Measurements from ENCODE around the gene TLE1. TPM values are rescaled to one million over a fixed set of nuclear protein-coding genes. Genes with fewer than 3 reads are reported as not detected.
"Not testable (repeated sequence)": the region's sequence is repeated elsewhere in the genome, so short reads cannot be mapped to it uniquely, and the experiment has no call there.

TLE1 gene
- polyA plus RNA-seq, 1 donor, result 70.3 TPM

DNA sequence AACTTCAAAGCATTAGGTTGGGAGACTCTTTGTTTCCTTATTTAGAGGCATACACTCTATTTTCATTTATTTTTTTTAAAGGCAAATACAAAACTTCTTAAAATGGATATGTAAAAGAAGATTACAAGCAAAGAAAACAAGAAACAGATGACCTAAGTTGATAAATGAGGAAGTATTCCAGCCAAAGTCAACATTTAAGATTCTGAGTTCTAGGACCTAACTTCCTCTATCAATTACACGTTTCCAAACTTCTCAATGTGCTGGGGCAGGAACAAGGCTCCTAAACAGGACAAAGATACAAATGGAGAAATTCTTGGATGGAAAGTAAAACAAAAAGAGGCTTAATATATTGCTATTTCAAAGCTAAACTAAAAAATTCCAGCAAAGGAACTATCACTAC lies 89.5 kb downstream of the TLE1 start:
- DNase-seq, result no peak

DNA sequence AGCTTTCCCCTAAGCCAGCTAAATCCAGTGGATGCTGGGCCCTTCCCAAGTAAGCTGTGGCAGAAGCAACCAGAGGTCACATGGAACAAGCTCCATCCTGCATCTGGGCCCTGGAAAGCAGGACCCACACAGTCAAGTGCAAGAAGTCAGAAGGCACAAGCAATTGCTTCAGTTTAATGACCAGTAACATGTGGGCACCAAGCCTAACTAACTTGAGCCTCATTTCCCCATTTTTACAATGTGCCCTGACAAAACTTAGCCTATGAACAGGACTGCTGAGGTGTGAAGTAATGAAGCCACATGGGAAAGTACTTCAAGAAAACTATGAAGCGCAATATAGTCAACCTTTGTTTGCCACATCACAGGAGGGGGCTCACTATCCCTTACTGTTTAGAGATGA lies 90.5 kb downstream of the TLE1 start:
- no peak for DNase-seq

GRCh38 chr9:81598123-81598497 lies 91.2 kb downstream of the TLE1 start:
- no peak for DNase-seq

DNA sequence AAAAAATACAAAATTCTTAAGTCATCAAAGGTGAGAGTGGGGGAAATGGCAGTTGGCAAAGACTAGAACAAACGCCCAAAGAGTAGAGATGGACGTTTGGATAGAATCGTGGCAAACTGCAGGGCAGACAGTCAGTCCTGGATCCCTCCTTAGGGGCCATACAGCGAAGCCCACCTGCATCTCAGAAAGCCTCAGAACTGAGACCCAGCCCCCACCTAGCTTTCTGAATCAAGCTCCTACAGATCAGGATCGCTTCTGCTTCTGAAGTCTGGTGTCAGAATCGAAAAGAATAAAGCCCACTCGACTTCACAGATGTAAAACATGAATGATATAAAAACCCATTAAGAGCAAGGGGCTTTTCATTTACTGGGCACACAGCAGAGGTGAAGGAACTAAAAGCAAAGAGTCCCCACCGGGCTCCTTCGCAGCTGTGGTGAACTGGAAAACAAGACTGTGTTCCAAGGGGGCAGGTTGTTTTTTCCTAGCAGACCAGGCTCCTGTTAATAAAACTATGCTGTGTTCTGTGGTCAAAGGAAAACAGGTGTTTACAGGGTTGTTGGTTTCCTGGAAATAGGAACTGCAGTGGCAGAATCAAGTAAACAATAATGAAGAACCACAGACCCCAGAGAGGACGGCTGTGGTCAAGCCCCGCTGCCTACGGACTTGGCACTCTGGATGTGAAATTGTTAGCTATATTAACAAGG lies 91.8 kb downstream of the TLE1 start:
- DNase-seq, result no peak

- DNase-seq, result no peak
Observed at GRCh38 chr9:81596679-81597418, 92.5 kb downstream of the TLE1 start.

GRCh38 chr9:81595887-81596543 lies 93.3 kb downstream of the TLE1 start:
- no peak for DNase-seq

- DNase-seq, result not testable (repeated sequence)
Observed at GRCh38 chr9:81595293-81595692, 94.1 kb downstream of the TLE1 start.

DNA sequence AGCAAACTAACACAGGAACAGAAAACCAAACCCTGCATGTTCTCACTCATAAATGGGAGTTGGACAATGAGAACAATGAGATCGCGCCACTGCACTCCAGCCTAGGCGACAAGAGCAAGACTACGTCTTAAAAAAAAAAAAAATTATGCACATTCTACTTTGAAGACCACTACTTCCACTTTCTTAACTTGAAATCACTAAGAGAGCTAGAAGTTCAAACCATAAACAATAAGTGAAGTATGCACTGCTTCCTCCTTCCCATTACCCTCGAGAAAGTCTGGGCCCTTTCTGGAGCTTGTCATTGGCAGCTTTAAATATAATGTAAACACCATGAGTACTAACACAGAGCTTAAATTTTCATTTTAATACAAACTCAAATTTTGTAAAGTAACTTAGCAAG lies 94.9 kb downstream of the TLE1 start:
- no peak for DNase-seq

GRCh38 chr9:81592887-81593266 lies 96.5 kb downstream of the TLE1 start:
- no peak for DNase-seq

GRCh38 chr9:81591791-81592190 lies 97.6 kb downstream of the TLE1 start:
- no peak for DNase-seq

DNA sequence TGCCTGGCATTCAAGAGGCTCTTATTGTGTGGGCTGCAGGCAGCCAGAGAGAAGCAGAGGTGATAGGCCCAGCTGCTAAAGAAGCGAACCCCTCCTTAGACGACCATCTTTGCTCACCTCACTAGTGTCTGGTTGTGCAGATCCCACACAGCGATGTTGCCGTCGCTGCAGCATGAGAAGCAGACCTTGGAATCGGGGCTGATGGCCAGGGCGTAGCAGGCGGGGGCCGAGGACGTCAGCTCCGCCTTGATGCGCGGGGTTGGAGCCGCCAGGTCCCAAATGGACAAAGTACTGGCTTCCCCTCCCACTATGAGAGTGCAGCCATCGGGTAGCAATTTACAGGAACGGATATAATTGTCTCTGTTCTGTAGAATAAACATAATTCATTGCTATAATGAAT lies 98.7 kb downstream of the TLE1 start:
- DNase-seq, result no peak

GRCh38 chr9:81589819-81590218 lies 99.5 kb downstream of the TLE1 start:
- no peak for DNase-seq

GRCh38 chr9:81589392-81589791 lies 100.0 kb downstream of the TLE1 start:
- no peak for DNase-seq

DNA sequence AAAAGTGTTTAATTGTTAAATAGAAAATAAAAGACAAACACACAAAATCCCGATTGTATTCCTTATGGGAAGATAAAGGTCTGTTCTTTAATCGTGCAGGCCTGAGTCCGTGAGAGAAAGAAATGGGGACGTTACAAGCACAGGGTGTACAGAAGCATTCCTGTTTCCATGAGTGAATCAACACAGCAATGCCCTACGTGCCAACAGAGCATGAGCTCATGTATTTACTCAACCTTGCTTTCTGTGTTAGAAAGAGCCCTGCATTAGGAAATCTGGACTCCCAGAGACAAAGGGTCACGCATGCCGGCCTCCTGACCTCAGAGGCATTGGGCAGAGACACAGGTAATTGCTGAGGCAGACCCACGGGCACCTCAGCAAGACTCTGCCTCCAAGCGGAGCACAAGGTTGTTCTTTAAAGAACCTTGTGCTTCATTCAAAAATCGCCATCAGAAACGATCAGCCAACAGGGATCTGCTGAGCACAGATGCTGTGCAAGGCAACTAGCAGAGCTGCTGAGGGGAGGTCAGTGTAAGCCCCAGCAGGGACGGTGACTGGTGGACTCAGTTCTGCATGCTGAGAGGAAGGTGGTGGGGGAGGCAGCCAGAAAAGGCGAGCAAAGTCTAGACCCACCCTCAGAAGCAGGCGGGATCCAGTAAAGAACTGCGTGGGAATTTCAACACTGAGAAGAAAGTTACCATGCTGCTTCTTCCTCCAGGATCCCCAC lies 101.0 kb downstream of the TLE1 start:
- DNase-seq, result no peak

DNA sequence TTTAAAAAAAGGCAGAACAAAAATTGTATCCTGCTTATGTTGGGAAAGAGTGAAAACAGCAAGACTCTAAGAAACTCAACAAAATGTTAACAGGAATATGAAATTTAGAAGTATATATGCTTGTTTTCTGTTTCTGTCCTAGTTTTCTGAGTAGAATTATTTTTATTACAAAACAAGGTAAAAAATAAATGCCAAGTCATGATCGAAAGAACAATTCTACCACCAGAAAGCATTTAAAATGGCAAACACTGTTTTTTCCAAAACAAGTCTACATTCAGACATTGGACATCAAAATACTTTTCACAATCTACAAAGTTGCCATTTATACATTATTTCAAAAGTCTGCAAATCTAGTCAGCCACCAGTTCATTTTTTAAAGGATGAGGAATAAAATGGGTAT lies 102.6 kb downstream of the TLE1 start:
- no peak for DNase-seq

- no peak for DNase-seq
Observed at GRCh38 chr9:81585191-81585763, 104.1 kb downstream of the TLE1 start.

- no peak for DNase-seq
Observed at GRCh38 chr9:81584099-81584498, 105.2 kb downstream of the TLE1 start.

- no peak for DNase-seq
Observed at GRCh38 chr9:81581986-81582385, 107.4 kb downstream of the TLE1 start.

DNA sequence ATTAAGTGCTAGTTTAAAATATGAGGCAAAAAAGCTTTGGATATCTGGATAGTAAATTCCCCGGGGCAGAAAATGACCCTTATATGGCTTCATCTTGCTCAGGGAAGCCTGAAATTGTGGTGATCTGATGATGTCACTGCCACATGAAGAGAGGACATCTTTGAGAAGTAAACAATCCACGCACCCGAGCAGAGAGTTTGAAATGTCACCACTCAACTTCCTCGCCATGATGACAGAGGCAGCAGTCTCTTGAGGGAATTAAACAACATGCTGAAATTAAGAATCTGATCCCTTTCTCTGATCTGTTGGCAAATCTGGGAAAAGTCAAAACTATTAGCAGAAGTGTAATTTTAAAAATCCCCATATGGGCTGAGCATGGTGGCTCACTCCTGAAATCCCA lies 110.0 kb downstream of the TLE1 start:
- DNase-seq, result no peak

GRCh38 chr9:81578606-81579005 lies 110.7 kb downstream of the TLE1 start:
- DNase-seq, result no peak

GRCh38 chr9:81575956-81576355 lies 113.4 kb downstream of the TLE1 start:
- no peak for DNase-seq

- no peak for DNase-seq
Observed at GRCh38 chr9:81574405-81574804, 114.9 kb downstream of the TLE1 start.

Data from hindlimb muscle (tissue), 1 donor.